NCI-H2171 (cell line): ENCODE measurements around the gene LDLRAD1.
"Not testable (repeated sequence)": the region's sequence is repeated elsewhere in the genome, so short reads cannot be mapped to it uniquely, and the experiment has no call there.

Source experiments
- DNase-seq: peaks from one replicate; lab custom pipeline; 2025; lab: John Stamatoyannopoulos, UW

The LDLRAD1 gene

DNA sequence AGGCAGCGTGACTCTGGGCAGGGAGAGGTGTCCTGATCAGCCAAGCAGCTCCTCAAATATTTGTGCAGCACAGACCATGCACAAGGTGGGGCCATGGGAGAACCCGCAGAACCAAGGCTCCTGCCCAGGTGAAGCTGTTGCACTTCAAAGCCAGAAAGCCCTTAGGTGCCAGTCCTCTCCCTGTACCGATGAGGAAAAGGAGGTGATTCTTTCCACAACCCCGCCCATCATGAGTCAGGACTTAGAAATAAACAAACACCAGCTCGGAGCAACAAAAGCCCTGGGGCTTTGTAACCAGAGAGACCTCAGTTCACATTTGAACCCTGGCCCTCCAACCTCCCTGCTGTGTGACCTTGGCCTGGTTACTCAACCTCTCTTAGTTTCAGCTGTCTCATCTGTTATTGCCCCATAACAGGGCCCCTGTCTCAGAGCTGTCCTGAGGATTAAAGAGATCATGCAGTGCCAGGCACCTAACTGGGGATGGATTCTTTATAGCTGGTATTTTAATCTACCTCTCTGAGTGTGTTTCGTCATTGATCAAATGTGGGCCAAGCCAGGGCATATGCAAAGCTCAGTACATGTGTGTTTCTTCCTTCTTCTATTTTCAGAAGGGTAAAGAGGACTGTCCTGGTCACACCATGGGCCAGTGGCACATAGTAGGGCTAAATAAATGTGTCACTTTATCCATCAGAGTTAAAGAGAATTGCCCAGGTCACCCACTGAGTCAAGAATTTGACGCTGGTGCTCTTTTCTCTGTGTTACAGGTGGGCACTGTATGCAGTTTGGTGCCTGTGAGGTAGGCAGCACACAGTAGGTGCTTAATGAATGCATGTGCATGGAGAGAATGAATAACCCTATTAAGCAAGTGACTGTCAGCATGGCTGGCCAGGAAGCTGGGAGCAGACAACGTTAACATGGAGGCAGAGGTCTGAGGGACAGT is 1.4 kb downstream of the LDLRAD1 start:
- no peak for DNase-seq

DNA sequence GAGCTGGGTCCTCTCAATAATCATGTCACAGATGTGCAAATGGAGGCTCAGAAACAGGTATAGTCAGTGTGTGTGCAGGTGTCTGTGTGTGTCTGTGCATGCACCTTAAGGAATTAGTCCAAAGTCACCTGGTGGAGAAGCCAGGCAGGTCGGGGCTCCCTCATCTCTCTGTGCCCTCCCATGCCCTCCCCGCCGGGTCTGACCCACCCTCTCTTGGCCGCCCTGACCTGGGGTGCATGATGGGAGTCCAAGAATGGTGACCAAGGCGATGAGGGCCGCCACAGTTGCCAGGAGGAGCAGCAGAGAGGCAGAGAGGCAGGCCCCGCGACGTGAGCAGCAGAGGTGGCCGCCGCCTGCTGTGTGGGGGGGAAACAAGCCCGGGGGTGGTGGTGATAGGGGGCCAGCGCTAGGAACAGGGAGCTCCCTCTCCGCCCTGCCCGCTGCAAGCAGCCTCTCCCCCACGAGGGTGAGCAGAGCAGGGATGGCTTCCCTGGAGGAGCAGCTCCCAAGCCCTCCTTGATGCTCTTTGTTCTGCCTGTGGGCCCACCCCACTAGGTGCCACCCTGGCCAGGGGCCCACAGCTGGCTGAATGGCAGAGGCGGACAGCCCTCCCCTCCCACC is 3.9 kb downstream of the LDLRAD1 start:
- DNase-seq = no peak

DNA sequence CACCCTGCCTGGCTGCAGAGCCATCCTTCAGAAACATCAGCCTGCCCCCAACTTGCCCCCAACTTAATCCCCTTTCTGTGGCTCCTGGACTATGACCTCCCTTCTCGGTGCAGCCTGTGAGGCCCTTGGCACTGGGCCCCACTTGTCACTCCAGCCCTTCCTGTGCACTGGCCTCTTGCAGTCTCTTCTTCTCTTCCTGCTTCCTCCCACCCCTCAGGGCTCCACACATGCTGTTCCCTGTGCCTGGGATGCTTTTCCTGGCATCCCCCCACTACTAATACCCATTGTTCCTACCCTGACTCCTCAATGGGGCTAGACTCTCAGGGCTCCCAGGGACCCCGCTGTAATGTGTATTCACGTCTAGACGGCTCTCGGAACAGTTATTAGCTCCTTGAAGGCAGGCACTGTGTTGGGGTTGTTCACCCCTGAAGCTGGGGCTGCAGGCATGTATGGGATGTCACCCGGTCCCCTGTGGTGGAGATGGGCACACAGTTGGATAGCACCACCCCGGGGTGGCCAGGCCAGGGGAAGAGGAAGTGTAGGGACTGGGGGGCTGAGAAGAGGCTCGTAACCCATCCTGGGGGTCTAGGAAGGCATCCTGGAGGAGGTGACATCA is 4.5 kb downstream of the LDLRAD1 start:
- no peak for DNase-seq

DNA sequence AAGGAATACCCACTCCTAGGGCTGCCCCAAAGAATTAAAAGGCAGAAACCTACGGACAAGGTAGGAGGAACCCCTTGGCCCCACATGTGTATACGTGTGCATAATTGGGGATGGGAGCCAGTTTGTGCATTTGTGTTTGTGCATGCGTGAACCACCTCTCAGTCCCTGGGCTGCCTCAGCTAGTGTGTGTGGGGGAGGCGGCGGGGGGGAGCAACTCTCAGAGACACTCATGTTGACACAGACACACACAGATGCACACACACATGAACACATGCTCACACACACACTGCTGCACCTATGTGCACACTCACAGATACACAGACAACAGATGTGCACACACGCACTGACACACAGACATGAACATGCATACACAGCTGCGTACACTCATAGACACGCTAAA is 5.1 kb downstream of the LDLRAD1 start:
- no peak for DNase-seq

DNA sequence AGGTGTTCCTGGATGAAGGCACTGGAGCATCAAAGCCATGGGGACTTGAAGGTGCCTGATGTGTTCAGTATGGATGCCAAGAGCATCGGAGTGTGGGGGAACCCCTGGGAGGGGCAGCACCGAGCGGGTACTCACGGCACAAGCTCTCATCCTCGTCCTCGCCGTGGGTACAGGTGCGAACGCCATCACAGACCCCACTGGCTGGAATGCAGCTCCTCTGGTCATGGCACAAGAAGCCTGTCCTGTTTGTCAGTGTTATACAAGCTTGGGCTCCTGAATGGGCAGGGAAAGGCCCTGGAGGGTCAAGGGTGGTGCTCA is 6.0 kb downstream of the LDLRAD1 start:
- no peak for DNase-seq

DNA sequence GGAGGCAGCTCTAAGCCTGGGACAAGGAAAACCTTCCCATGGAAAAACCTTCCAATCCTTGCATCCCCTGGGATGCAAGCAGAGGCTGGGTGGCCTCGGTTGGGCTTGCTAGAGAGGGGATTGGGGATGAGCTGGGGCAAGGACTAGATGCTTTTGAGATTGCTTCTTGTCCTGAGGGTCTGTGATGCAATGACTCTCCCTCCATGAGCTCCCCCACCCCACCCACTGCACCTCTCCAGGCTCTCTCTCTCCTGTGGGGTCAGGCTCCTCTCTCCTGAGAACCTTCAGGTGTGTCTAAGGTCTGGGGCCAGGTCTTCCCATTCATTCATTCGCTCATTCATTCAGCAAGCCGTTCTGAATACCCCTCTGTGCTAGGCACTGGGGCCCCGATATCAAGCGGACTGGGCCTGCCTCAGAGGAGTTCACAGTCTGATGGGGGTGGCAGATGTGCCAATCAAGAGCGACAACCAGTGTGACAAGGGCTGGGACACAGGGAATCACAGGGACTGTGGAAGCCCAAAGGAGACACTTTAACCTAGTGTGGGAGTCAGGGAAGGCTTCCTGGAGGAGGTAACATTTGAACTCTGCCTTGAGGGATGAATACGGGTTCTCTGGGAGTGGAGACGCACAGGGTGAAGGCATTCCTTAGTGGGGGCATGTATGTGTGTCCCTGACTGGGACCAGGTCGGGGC is 6.5 kb downstream of the LDLRAD1 start:
- DNase-seq = no peak

DNA sequence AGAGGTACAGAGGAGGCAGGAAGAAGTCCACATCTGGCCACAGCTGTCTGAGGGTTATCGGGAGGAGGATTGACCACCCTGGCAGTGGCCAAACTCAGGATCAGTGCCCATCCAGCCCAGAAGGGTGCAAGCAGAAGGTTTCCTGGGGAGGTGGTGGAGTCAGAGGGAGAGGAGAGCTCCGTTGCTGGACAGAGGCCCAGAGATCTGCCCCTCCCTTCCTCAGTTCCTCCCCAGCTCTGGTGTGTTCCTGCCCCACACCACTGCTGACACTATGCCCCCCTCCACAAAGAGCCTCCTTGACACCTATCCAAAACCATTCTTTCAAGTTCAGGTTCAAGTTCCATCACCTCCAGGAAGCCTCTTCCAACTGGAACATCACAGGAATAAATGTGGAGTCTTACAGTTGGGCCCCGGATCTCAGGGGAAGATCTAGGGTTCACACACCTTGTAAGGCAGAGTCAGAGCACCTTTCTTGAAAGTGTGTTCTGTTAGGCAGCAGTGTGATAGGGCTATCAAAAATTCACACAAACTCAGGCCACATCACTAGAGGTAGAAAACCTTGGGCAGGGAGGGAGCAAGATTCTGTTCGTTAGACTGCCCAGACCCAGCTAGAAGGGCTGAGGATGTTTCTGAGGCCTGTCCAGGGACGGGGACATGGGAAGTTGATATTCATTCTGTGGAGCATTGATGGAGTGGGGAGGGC is 7.4 kb downstream of the LDLRAD1 start:
- DNase-seq = no peak

DNA sequence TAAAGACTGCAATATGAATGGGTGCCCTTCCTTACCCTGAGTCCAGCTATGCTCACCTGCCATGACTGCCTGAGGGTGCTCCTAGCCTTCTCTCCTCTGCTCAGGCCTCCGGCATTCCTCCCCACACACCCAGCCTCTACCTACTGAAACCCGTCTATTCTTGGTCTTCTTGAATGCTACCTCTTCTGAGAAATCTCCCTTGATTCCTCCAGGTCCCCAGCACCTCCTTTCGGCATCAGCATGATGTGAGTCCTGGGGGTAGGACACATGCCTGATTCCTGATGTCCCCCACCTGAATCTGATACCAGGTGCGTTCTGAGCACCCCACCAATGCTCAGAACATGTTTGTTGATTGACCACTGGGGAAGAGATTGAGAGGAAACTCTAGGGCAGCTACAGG is 8.6 kb downstream of the LDLRAD1 start:
- no peak for DNase-seq

DNA sequence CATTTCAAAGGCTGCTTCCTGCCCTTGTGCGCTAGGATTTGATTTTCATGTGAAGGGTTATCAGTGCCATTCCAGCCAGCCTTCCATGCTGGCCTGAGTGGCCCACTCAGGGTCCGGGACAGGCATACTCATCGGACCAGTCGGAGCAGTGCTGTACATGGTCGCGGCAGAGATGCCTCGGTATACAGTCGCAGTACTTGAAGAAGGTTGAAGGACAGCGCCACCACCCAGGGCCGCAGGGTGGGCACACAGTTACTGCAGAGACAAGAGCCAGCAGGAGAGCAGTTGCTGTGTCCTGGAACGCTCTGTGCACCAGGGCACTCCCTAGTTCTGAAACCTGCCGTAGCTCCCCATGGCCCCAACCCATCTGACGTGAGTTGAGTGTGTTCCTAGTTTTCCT is 9.1 kb downstream of the LDLRAD1 start:
- DNase-seq = no peak

DNA sequence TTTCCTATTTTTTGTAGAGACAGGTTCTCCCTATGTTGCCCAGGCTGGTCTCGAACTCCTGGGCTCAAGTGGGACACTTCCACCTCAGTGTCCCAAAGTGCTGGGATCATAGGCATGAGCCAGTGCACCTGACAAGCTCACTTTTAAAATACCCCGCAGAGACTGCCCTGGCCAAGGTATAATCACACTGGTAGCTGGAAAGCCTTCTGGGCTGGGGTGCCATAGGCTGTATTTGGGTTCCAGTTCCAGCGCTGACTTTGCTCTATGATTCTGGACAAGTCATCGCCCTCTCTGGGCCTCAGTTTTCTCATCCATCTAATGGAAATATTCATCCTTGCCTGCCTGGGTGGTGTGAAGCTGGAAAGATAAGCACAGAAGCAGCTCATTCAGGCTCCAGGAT is 10.4 kb downstream of the LDLRAD1 start:
- DNase-seq = no peak

DNA sequence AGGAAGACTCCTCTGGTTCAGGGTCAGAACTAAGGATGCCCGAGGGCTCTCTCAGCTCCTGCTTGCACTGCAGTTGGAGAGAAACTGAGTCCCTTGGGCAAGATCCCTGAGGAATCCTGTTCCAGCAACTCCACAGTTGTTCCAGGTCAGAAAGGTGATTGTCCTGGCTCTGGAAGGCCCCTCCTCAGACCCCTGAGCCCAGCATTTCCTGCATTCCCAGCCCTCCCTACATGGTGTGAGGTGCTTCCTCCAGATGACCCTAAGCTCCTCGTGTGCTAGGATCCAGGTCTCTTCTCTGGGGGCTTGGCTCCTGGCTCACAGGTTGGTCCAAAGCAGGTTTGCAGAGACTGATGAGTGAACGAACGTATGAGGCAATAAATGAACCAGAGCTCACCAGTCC is 11.5 kb downstream of the LDLRAD1 start:
- no peak for DNase-seq

DNA sequence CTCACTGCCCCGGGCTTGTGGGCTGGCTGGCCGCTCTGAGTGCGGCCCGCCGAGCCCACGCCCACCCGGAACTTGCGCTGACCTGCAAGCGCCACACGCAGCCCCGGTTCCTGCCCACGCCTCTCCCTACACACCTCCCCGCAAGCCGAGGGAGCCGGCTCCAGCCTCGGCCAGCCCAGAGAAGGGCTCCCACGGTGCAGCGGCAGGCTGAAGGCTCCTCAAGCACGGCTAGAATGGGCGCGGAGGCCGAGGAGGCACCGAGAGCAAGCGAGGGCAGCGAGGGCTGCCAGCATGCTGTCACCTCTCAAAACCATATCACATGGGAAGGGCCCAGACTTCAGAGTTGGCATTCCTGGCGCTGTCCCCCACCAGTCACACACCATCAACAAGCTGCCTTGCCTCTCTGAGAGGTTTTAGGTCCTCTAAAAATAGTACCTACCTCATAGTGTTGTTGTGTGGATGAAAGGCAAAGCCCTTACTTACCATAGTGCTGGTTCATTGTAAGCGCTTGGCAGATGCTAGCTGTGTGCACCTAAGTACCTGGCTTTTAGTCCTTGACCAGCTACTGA is 13.4 kb downstream of the LDLRAD1 start:
- no peak for DNase-seq

DNA sequence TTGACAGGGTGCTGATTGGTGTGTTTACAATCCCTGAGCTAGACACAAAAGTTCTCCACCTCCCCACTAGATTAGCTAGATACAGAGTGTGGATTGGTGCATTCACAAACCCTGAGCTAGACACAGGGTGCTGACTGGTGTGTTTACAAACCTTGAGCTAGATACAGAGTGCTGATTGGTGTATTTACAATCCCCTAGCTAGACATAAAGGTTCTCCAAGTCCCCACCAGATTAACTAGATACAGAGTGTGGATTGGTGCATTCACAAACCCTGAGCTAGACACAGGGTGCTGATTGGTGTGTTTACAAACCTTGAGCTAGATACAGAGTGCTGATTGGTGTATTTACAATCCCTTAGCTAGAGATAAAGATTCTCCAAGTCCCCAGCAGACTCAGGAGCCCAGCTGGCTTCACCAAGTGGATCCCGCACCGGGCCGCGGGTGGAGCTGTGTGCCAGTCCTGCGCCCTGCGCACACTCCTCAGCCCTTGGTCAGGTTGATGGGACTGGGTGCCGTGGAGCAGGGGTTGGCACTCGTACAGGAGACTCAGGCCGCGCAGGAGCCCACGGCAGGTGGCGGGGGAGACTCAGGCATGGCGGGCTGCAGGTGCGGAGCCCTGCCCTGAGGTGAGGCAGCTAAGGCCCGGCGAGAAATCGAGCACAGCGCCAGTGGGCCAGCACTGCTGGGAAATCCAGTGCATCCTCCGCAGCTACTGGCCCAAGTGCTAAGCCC is 14.1 kb downstream of the LDLRAD1 start:
- DNase-seq = not testable (repeated sequence)

DNA sequence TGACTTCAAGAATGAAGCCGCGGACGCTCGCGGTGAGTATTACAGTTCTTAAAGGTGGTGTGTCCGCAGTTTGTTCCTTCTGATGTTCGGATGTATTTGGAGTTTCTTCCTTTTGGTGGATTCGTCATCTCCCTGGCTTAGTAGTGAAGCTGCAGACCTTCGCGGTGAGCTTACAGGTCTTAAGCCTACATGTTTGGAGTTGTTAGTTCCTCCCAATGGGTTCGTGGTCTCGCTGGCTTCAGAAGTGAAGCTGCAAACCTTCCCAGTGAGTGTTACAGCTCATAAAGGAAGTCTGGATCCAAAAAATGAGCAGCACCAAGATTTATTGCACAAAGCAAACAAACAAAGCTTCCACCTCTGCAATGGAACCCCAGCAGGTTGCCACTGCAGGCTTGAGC is 14.7 kb downstream of the LDLRAD1 start:
- no peak for DNase-seq

DNA sequence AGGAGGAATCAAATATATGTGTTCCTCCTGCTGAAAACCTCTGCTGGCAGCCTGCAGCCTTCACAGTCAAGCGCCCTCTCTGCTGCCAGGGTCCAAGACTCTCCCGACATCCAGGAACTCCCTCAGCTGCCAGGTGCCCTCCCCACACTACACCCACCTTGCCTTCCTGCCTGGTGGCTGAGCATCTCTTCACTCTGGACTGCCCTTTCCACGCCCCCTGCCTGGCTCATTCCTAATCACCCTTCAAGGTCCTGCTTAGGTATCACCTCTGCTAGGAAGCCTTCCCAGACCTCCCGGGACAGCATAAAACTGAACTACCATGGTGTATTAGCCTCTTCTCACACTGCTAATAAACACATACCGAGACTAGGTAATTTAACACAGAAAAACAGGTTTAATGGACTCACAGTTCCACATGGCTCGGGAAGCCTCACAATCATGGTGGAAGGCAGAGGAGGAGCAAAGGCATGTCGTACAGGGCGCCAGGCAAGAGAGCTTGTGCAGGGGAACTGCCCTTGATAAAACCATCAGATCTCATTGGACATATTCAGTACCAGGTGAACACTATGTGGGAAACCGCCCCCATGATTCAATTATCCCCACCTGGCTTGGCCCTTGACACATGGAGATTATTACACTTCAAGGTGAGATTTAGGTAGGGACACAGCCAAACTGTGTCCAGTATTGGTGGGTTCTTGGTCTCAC is 15.3 kb downstream of the LDLRAD1 start:
- no peak for DNase-seq

DNA sequence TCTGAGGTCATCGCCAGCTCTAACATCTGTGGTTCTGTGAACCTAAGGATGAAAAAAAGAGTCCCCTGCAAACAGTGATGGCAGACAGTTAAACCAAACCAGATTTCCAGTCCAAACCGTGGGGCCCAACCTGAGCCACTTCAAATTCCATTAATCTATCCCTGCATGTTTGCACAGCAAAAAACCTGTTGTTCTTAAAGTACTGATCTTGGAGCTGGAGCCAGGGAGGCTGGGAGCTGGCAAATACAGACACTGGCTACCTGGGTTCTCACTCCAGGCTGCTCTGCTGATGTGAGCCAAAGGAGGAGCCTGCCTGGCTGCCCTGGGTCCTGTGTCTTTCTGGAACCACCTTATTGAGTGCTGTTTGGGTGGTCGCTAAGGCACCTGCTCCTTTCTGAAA is 16.4 kb downstream of the LDLRAD1 start:
- DNase-seq = no peak

DNA sequence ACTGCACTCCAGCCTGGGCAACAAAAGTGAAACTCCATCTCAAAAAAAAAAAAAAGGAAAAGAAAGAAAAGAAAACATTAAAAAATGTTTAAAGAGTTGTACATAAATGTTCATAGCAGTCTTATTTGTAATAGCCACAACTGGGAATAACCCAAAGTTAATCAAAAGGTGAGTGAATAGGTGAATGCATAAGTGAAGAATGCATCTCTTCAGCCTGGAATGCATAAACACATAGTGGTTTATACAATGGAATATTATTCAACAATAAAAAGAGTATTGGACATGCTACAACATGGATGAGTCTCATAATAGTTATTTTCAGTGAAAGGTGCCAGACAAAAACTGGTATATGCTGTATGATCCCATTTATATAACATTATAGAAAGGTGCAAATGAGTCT is 18.1 kb downstream of the LDLRAD1 start:
- no peak for DNase-seq

DNA sequence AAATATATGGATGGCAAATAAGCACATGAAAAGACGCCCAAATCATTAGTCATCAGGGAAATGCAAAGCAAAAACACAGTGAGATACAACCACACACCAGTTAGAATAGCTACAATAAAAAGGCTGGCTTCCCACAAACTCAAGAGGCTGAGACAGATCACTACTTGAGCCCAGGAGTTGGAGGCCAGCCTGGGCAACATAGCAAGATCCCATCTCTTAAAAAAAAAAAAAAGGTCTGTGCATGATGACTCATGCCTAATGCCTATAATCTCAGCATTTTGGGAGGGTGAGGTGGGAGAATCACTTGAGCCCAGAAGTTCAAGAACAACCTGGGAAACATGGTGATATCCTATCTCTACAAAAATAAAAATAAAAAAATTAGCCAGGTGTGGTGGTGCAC is 19.8 kb downstream of the LDLRAD1 start:
- no peak for DNase-seq

DNA sequence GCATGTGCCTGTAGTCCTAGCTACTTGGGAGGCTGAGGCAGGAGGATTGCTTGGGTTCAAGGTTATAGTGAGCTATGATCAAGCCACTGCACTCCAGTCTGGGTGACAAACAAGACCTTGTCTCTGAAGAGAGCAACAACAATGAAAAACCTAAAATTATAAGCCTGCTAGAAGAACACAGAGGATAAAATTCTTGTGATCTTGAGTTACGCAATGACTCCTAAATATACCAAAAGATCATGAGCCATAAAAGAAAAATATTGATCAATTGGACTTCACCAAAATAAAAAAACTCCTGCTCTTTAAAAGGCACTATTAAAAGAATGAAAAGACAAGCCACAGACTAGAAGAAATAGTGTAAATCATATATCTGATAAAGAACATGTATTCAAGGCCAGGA is 22.3 kb downstream of the LDLRAD1 start:
- no peak for DNase-seq

DNA sequence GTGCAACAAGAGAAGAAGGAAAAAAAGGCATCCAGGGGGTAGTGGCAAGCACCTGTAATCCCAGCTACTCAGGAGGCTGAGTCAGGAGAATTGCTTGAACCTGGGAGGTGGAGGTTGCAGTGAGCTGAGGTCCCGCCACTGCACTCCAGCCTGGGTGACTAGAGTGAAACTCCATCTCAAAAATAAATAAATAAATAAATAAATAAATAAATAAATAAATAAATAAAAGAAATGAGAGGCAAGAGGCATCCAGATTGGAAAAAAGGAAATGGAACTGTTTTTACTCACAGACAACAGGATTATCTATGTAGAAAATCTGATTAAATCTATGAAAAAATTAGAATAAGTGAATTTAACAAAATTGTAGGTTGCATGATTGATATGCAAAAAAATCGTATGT is 23.5 kb downstream of the LDLRAD1 start:
- not testable (repeated sequence) for DNase-seq
